Measurements from ENCODE around the gene PRSS50. TPM values are rescaled to one million over a fixed set of nuclear protein-coding genes. Genes with fewer than 3 reads are reported as not detected.

PRSS50 gene
- total RNA-seq, 1 donor from 2014 or later, result not detected

- DNase-seq, result no peak
These were observed 8.1 kb upstream of the PRSS50 start for GRCh38 chr3:46725621-46726314.

GRCh38 chr3:46724424-46724823 lies 6.8 kb upstream of the PRSS50 start:
- no peak for DNase-seq

DNA sequence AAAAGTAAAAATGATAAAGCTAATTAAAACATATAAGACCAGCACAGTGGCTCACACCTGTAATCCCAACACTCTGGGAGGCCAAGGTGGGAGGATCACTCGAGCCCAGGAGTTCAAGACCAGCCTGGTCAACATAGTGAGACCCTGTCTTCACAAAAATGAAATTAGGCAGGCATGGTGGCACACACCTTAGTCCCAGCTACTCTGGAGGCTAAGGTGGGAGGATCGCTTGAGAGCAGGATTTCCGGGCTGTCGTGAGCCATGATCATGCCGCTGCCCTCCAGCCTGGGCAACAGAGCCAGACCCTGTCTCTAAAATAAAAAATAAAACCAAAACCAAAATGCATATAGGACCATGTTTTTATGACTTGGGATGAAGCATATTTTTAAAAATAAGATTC lies 4.8 kb upstream of the PRSS50 start:
- DNase-seq, result no peak

DNA sequence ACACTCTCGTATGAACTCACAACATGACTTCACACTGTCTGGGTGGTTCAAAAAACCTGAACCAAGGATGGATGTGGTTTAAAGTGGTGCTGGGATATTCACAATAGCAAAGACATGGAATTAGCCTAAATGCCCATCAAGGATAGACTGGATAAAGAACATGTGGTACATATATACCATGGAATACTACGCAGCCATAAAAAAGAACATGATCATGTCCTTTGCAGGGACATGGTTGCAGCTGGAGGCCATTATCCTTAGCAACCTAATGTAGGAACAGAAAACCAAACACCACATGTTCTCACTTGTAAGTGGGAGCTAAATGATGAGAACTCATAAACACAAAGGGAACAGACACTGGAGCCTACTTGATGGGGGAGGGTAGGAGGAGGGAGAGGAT lies 3.3 kb upstream of the PRSS50 start:
- no peak for DNase-seq

GRCh38 chr3:46719735-46720271 lies 2.1 kb upstream of the PRSS50 start:
- DNase-seq, result no peak

GRCh38 chr3:46719044-46719565 lies 1.4 kb upstream of the PRSS50 start:
- no peak for DNase-seq

- DNase-seq, result no peak
These were observed 918 bp downstream of the PRSS50 start for GRCh38 chr3:46716461-46717441.

DNA sequence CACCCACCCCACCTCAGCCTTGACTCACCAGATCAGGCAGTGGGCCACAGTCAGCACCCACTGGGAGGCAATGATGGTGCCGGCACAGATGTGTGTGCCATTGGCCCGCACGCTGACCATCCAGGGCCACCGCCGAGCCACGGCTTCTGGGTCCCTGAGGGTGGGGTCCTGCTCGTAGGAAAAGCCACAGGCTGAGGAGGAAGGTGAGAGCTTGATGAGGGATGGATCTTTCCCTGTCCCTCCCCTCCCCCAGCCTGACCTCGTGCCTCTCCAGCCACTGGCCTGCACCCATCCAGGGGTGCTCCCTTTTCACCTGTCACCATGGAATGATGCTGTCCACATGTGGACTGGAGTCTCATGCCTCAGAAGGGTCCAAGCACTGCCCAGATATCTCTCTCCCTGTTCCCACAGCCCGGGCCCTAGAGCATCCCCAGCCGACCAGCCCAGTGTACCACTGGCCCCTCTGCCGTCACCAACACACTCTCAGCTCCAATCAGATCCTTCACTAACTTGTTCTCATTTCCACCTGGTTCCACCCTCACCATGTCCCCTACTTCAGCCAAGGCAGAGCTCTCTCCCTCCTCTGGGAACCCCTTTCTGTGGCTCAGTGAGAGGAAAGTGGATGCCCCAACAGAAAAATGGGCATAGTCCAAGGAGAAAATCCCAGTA lies 2.0 kb downstream of the PRSS50 start:
- no peak for DNase-seq

DNA sequence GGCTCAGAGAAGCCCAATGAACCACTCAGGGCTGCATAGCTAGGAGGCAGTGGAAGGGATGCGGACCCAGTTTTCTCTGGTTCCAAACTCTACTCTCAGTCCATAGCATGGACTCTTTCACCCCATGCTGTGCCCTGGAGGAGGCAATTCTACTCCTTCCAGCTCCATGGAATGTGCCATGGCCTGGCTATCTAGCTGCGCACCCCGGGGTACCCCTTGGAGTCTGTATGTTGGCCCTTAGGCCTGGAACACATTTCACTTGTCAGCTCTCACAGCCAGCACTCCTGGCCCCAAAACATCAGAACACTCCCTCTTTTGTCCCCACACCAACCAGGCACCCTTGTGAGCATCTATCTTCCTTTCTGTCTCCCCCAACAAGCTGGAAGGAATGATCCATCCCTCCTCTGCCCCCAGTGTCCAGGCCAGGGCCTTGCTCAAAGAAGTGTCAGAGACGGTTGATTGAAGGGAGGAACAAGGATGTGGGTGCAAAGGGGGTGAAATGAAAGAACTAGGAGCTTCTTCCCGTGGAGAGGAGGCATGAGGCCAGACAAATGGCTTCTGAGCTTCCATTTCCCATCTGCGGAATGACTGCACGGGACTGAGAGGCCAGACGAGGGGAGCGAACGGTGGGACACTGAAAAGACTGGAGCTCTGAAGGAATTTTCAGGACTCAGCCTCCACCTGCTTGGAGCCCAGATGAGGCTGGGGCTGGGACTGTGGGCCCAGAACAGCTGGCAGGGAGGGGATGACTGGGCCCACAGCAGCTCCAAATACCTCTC lies 2.8 kb downstream of the PRSS50 start:
- DNase-seq, result no peak

- no peak for DNase-seq
These were observed 3.6 kb downstream of the PRSS50 start for GRCh38 chr3:46713898-46714552.

GRCh38 chr3:46713050-46713897 lies 4.4 kb downstream of the PRSS50 start:
- no peak for DNase-seq

DNA sequence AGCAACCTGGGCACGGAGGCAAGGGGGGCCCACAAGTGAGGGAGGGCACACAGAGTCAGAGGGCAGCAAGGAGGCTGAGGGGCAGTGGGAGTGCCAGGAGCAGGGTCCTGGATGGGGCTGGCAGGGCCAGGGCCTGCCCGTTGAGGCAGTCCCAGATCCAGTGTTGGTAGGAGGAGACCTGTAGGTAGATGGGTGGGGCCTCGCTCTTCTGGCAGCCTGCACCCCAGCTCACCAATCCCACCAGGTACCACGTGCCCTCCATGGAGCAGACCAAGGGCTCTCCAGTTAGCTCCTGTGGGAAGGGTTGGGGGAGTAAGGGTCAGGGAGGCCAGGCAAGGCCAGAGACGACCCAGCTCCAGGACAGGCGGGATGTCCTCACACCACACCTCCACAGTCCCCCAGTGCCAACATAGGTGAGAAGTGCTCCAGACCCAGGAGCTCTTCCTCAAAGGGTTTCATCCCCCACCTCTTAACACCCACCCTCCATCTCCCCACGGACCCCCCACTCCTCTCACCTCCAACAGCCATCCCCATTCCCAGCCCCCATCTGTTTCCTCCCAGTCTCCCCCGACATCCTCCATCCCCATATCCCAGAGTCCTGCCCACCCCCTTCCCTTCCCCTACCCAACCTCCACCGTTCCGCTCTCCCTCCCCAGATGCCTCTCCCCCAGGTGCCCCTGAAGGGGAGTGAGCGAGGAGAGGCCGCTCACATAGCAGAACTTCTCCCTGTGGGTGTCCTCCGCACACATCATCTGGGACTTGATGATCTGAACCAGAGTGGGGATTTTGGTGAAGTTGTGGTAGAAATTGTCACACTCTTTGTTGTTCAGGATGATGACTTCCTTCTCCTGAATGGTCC lies 5.2 kb downstream of the PRSS50 start:
- DNase-seq, result no peak

- no peak for DNase-seq
These were observed 5.9 kb downstream of the PRSS50 start for GRCh38 chr3:46711760-46712159.

DNA sequence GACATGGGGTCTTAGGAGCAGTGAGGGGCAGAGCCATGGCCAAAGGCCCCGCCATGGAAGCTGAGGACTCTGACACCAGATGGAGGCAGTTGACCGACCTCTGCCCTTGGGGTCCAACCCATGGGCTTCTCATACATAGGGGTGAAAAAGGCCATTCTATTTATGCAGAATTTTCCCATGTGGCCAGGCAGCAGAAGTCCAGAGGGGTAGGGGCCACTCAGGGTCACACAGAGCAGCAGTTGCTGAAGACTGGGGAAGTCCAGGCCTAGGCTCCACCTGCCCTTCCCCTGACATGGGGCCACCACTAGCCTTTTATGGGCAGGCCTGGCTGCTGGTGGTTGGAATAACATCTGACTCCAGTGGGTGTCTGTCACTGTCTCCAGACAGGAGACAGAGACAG lies 6.4 kb downstream of the PRSS50 start:
- DNase-seq, result no peak

- DNase-seq, result no peak
These were observed 6.9 kb downstream of the PRSS50 start for GRCh38 chr3:46710671-46711295.

DNA sequence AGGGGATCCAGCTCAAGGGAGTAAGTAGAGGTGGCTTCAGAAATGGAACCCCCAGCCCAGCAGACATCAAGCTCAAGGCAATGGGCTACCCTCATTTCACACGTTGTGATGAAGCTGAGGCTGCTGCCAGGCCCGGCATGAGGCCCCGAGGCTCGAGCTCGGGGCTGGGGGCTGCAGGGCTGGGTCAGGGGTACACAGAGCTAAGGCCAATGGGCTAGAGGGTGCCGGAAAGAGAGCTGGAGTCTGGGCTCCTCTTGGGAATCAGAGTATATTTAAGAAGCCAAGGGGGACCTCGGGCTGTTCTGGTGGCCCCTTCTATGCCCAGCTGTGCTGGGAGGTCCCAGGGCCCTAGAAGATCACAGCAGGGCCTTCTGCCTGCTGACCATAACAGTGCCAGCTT lies 7.4 kb downstream of the PRSS50 start:
- no peak for DNase-seq

- DNase-seq, result no peak
These were observed 7.9 kb downstream of the PRSS50 start for GRCh38 chr3:46709721-46710120.

DNA sequence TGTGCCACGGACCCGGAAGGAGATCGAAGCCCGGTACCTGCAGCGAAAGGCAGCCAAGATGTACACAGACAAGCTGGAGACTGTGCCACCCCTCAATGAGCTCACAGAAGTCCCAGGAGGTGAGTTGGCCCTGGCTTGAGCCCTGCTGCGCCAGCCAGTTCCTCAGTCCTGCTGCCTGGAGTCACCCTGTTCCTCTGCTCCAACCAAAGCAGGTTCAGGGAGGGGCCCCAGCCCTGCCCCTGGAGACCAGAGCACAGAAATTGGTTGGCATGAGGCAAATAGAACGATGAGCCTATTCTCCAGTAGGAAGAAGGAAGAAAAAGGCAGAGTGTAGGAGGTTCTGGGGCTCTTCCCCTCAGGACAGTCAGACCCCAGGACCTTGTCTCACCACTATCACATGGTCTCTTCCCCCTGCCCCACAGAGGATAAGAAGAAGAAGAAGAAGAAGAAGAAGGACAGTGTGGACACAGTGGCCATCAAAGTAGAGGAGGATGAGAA lies 8.5 kb downstream of the PRSS50 start:
- no peak for DNase-seq
